C4-2B (cell line): ENCODE data around the gene KLHL2.

Experiments
- H3K27ac ChIP-seq: fragments of 450-650 bp; 2 replicates; pipeline ENCODE4 v1.5.1; 2017
- CTCF ChIP-seq: fragments of 450-650 bp; conservative IDR thresholded peaks from 2 replicates; pipeline ENCODE4 v1.5.1; 2017; ENCODE audit warnings: mild to moderate bottlenecking
- ZFX ChIP-seq: fragments of 450-650 bp; IDR thresholded peaks from 2 replicates; pipeline ENCODE4 v1.6.1; 2017

KLHL2 gene

GRCh38 chr4:165192500-165192898 is 14.9 kb upstream of the KLHL2 start:
- TF ChIP-seq ZFX (no peak), CTCF (no peak)

DNA sequence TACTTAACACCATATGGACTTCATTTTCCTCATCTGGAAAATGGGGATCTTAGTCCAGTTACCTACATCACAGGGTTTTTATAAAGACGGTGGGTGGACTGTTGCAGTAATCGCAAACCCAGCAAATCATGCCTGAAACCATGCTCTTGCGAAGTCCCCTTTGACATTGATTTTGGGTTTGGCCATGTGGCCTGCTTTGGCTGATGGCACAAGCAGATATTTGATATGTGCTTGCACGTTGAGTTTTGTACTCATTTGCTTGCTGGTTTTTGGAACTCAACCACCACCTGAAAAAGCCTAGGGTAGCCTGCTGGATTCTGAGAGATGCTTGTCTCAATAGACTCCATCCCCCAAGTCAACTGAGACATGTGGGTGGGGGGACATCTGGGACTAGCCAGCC is 14.4 kb upstream of the KLHL2 start:
- TF ChIP-seq CTCF (no peak), ZFX (no peak)
- no peak overlapping the region for H3K27ac ChIP-seq

More at GRCh38 chr4:165192500-165192898, 14.9 kb upstream of the KLHL2 start:
- no peak overlapping the region for H3K27ac ChIP-seq

DNA sequence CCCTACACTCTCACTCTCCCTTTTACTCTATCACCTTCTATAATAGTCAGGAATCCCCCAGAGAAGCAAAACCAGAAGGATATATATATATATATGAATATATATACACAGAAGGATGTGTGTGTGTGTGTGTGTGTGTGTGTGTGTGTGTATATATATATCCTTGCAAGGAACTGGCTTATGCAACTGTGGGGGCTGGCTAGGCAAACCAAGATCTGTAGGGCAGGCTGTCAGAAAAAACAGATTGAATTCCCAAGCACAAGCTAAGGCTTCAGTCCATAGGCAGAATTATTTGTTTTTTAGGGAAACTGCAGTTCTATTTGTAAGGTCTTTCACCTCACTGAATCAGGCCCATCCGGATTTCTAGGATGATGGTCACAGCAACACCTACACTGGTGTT is 13.0 kb upstream of the KLHL2 start:
- TF ChIP-seq CTCF (no peak), ZFX (no peak)
- H3K27ac ChIP-seq = no peak overlapping the region

DNA sequence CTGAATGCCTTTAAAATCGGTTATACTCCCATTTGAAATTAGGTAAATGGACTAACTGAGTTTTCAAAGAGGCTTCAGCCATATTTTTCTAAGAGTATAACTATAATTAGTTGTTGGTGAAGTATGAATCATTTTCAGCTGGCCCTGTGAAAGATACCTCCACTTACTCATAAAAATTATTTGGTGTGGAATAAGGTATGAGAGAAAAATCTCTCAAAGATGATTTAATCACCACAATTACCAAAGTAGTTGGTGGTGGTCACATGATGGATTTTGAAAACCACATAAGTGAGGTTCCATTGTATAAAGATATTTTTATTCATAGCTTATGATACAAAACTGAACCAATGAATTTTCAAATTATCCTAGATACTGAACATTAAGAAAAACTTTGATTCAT is 9.0 kb upstream of the KLHL2 start:
- H3K27ac ChIP-seq = no peak overlapping the region
- TF ChIP-seq CTCF (no peak), ZFX (no peak)

GRCh38 chr4:165199286-165199685 is 8.1 kb upstream of the KLHL2 start:
- no peak for TF ChIP-seq ZFX
- TF ChIP-seq CTCF = no peak
- no peak overlapping the region; the same call in 1 of the 2 replicates for H3K27ac ChIP-seq

- TF ChIP-seq CTCF = no peak
- no peak for TF ChIP-seq ZFX
- peak overlapping the region; percentile 41; the same call in 1 of the 2 replicates for H3K27ac ChIP-seq
Observed at GRCh38 chr4:165199722-165200121, 7.6 kb upstream of the KLHL2 start.

DNA sequence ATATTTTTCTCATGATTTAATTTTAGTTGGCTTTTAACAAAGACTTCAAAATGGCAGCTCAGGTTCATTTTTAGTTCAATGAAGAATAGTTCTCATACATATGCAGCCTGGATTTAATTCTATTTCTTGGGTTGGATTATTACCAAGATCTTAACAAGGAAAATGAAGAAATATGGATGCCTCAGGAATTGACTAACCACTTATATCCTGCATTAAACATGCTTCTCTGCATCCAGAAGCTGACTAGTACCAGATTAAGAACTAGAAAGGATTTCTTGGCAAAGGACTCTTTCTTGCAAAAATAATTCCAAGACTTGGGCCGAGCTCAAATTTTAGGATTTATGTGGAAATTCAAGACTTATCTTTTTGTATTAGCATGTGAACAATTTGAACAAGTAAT is 5.6 kb upstream of the KLHL2 start:
- TF ChIP-seq CTCF (no peak), ZFX (no peak)
- H3K27ac ChIP-seq = no peak overlapping the region
